ENCODE data around the gene BCHE.

BCHE gene

GRCh38 chr3:165837058-165837525 is at the start of gene BCHE:
Gene BCHE (minus strand): TSS chr3:165837423. CDS start chr3:165831033, 6,390 bp downstream.
- DNase-seq, result peak in 2 of 3 experiments; percentile 73 to 87

DNA sequence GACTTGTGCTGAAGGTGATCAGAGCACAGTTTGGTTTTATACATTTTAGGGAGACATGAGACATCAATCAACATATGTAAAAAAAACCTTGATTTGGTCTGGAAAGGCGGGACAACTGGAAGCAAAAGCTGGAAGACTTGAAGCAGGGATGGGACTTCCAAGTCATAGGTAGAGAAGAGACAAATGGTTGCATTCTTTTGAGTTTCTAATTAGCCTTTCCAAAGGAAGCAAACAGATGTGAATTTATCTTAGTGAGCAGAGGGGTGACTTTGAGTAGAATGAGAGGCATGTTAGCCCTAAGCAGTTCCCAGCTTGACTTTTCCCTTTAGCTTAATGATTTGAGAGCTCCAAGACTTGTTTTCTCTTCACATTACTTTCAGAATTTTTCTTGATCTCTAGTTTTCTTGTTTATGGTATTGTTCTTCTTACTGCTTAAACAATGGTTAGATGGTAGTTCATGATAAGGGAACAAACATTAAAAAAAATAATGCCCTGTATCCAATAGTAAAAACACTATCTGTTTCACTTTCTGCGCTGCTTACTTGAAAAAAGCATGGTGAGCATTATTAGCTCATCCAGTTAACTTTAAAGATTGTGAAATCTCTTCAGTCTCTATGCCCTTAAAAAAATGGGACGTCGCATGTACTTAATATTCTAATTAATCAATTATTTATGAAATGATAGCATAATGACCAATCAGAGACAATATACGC is 48.5 kb upstream of the BCHE start:
- DNase-seq, result no peak

DNA sequence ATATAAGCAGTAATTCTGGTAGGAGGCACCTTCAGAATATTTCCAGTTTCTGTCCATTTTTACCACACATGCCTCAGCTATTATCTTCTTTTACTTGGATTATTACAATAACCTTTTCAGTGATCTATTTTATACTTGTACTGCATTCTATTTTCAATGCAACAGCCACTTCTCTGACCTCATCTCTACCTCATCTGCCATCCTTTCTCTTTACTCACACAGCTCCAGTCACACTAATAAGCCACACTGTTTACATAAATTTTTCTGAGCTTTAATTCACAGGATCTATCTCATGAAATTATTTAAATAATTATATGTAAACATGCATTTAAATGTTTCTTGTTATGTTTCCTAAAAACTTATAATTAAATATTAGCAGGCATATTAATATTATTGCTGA is 47.3 kb upstream of the BCHE start:
- DNase-seq, result peak in 1 of 3 experiments; percentile 45

GRCh38 chr3:165883863-165884478 is 46.7 kb upstream of the BCHE start:
- peak in 2 of 3 experiments; percentile 2 to 65 for DNase-seq

DNA sequence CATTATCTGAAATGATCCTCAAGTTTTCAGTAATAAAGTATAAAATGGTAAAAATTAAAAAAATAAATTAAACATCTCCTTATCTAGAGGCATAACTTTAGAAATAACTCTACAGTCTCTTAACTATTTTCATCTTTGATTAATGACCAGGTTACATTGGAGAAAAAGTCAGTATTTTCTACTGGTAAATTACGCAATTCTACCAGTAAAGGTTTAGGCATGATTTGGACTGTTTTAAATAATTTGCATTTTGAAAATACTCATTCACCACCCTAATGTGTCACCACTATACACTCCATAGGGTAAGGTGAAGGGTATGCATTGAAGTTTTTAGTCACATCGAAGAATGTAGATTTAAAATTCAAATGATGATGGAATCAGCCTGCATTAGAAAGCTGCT is 45.9 kb upstream of the BCHE start:
- DNase-seq, result no peak

DNA sequence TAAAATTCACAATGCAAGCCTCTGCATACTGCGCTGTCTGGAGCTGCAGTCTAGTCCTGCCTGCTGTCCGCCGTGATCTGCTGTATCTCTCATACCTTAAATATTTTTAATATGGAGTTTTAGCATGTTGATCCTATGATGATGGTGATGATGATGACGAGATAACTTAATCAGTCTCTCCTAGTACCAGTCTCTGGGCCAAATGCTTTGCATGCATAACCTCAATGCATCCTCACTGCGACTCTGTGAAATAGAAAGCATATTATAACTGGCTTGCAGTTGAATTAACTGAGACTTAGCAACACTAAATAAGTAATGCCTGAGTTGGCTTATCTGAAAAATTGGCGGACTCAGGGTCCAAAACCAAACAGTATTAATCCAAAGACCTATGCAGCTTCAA is 38.4 kb upstream of the BCHE start:
- DNase-seq, result no peak

GRCh38 chr3:165874663-165875489 is 37.7 kb upstream of the BCHE start:
- no peak for DNase-seq

- DNase-seq, result no peak
Measured at GRCh38 chr3:165868088-165868487, 30.9 kb upstream of the BCHE start.

- no peak for DNase-seq
Measured at GRCh38 chr3:165859061-165859460, 21.8 kb upstream of the BCHE start.

DNA sequence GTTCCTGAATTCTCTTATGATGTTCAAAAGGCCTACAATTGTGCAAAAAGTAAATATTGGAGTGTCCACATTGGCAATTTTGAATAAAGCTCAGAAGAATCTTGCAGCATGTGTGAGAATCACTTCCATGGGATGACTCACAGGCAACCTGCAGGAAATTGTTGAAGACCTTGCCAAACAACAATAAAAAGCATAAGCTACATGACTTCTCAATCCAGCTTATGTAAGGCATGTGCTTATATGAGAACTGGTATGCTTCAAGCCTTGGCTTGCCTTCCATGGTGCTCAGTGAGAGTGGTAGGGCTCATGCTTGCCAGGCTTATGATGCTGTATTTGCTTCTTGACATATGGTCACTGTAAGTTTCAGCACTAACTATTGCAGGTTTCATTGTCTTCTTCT is 18.4 kb upstream of the BCHE start:
- peak in 1 of 3 experiments; percentile 27 for DNase-seq

GRCh38 chr3:165854696-165855095 is 17.5 kb upstream of the BCHE start:
- DNase-seq, result peak in 2 of 3 experiments; percentile 19 to 62

DNA sequence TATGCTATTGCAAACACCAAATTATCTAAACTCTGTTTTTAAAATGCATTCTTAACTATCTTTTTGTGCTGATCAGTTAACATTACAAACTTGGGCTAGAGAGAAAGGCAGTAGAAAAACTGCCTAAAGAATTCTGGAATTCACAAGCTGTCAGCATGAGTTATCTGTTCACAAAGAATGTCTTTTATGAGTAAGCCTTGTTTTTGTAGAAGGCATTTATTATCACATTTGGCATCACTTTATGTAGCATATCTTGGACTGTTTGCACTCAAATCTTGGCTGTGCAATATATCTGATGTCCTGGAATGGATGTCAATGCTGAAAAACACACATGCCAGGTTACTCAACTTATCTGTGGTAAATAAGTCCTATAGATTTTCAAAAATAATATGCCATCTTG is 15.5 kb upstream of the BCHE start:
- peak in 1 of 3 experiments; percentile 51 for DNase-seq

DNA sequence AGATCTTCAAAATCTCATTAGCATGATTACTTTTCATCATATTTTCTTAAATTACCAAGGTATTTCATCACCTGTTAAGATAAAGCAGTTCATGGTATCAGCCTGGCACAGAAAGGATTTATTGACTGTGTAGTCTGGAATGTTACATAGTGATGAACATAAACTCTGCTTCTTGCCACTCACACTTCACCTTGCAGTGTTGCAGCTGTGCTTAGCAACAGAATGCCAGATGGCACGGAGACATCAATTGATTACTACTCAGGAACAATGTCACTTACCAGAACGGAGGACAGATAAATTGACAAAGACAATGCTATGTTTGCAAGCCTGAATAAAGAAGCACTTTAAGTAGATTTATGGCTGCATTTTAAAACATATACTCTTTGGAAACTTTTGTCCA is 15.0 kb upstream of the BCHE start:
- DNase-seq, result peak in 1 of 3 experiments; percentile 67

DNA sequence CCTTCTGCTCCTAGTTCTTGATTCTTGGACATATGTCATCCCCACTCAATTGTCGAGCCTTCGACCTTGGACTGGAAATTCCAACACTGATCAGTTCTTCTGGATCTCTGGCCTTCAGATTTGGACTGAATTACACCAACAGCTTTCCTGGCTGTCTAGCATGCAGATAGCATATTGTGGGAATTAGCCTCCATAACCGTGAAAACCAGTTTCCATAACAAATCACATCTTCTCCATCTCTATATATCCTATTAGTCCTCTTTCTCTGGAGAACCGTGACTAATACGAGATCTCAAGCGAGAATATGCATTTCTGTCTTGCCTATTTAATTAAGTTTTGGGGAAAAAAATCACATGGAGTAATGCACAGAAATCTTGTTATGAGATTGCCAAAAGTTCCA is 8.8 kb upstream of the BCHE start:
- DNase-seq, result no peak

DNA sequence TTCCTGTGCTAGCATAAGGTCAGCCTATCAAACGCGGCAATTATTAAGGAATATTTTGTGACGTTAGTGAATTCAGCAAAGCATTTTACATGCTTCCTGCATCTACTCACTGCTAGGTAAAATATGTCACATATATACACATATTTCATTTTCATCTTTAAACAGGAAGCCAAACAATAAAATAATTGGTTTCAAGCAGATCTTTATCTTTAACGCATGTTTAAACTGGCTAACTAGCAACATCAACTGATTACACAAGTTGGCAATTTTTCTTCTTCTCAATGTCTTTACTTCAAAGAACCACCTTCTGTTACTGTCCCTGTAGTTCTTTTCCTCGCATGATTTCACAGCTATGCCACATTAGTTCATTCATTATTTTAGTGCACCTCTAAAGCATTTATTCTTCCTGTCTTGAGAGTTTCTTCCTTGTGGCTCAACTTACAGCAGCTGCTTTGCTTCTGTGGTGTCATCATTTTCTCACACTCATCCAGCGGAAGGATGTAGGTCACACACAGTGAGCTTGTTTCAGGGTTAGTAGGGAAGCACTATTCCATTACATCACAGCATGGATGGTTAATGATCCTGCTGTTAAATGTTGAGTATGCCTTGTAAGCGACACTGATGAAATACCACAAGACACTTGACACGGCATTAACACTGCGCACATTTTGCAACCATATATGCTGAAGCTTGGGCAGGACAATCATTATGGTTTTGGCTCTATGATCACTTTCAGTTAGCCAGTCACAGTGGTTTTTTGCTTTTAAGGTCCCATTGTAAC is 2.3 kb upstream of the BCHE start:
- peak; percentile 11 to 66 (median 37) for DNase-seq

DNA sequence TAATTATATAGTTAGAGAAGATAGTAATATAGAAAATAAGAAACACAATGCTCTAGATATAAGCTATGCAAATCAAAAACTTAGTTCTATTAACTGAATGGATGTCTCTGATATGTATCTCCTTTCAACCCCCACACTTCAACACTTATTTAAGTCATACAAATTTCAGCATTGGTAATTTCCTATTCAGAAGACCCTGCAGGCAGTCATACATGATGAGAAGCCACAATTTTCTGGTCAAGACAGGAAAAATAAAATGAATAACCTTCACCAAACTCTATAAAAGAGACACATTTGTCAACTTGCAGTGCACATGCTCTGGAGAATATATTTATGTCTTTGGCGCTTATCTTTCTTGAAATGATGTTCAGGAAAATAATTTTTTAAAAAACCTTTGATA is 578 bp upstream of the BCHE start:
- no peak for DNase-seq

GRCh38 chr3:165835431-165835830 is 1.8 kb downstream of the BCHE start:
- DNase-seq, result no peak

- DNase-seq, result no peak
Measured at GRCh38 chr3:165830746-165831145, 6.5 kb downstream of the BCHE start.

GRCh38 chr3:165827883-165828282 is 9.3 kb downstream of the BCHE start:
- no peak for DNase-seq

DNA sequence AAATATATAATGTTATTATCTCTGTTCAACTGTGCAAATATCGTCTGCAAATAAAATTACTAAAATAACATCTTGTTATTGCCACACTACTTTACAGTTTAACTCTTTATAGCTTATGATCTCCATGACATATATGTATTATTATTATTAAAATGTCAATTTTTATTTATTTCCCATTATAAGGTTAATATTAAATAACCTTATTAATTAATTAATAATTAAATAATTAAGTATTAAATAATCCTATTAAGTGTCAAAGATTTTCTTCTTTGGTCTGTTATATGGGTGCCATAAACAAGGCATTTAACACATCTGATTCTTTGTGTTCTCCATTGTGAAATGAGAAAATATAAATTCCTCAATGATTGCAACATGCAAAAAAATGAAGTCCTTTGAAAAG is 10.0 kb downstream of the BCHE start:
- DNase-seq, result no peak

DNA sequence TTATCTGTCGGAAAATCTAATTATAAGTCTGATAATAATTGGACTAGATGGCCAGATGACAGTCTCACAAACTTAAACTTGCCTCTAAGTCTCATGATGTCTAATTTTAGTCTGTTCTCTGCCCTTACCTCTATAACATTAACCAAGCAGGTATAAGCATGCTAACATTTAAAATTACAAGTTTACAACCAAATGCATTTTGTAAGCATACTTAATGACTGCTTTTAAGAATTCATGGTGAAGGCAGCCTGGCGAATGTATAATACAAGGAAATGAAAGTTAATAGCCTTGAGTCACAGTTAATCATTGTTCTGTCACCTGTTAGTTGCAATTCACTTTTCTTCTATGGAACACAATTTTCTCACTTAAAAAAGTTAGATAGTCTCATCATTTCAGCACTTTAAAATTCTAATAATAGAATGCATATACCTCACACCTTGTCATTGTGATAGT is 16.5 kb downstream of the BCHE start:
- DNase-seq, result peak in 1 of 3 experiments; percentile 35

DNA sequence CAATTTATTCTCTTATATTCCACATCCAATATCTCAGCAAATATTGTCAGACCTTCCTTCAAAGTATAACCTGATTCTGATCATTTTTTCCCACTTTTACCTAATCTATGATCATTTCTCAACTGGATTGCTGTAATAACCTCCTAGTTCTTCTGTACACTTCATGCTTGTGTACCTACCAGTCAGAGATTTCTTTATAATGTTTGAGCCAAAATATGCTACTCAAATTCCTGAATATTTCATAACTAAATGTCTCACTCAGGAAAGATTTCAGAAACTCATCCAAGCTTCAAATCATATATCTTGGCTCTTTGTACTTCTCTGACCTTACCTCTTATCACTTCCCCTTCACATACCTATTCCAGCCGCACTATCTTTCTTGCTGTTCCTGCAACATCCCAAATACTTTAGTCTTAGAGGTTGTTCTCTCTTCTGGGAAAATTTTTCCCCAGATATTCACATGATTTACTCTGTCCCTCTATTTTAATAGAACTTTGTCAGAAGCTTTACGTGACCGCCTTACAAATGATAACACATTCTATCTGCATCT is 20.0 kb downstream of the BCHE start:
- DNase-seq, result no peak

Measured in NCI-H1417 (cell line).